Eye (tissue), 1 donor: ENCODE measurements around the gene IRF1.
"Not testable (repeated sequence)": the region's sequence is repeated elsewhere in the genome, so short reads cannot be mapped to it uniquely, and the experiment has no call there.

ENCODE experiments used
- DNase-seq: peaks from one replicate; pipeline ENCODE4 v3.0.0-alpha.2; 2015

Gene IRF1

GRCh38 chr5:132490484-132491367 is at the start of gene IRF1:
Gene IRF1 (minus strand): TSS chr5:132490773. CDS start chr5:132489478, 1,295 bp downstream.
- DNase-seq, result peak; percentile 96

GRCh38 chr5:132540149-132540548 is 49.6 kb upstream of the IRF1 start:
- DNase-seq, result no peak

GRCh38 chr5:132539716-132540115 is 49.1 kb upstream of the IRF1 start:
- no peak for DNase-seq

- DNase-seq, result no peak
Observed at GRCh38 chr5:132530946-132531345, 40.4 kb upstream of the IRF1 start.

- no peak for DNase-seq
Observed at GRCh38 chr5:132528866-132529634, 38.5 kb upstream of the IRF1 start.

GRCh38 chr5:132528021-132528420 is 37.4 kb upstream of the IRF1 start:
- no peak for DNase-seq

- DNase-seq, result no peak
Observed at GRCh38 chr5:132526974-132527564, 36.5 kb upstream of the IRF1 start.

- peak; percentile 90 for DNase-seq
Observed at GRCh38 chr5:132526290-132526973, 35.9 kb upstream of the IRF1 start.

- DNase-seq, result no peak
Observed at GRCh38 chr5:132525299-132525724, 34.7 kb upstream of the IRF1 start.

- DNase-seq, result not testable (repeated sequence)
Observed at GRCh38 chr5:132524877-132525276, 34.3 kb upstream of the IRF1 start.

GRCh38 chr5:132522067-132522466 is 31.5 kb upstream of the IRF1 start:
- DNase-seq, result not testable (repeated sequence)

- not testable (repeated sequence) for DNase-seq
Observed at GRCh38 chr5:132513618-132514336, 23.2 kb upstream of the IRF1 start.

- no peak for DNase-seq
Observed at GRCh38 chr5:132510076-132510475, 19.5 kb upstream of the IRF1 start.

- DNase-seq, result peak; percentile 71
Observed at GRCh38 chr5:132506094-132506692, 15.6 kb upstream of the IRF1 start.

- DNase-seq, result no peak
Observed at GRCh38 chr5:132505641-132506040, 15.1 kb upstream of the IRF1 start.

- no peak for DNase-seq
Observed at GRCh38 chr5:132504746-132505145, 14.2 kb upstream of the IRF1 start.

- no peak for DNase-seq
Observed at GRCh38 chr5:132503244-132503643, 12.7 kb upstream of the IRF1 start.

GRCh38 chr5:132501961-132502931 is 11.7 kb upstream of the IRF1 start:
- no peak for DNase-seq

- DNase-seq, result no peak
Observed at GRCh38 chr5:132501629-132501956, 11.0 kb upstream of the IRF1 start.

- DNase-seq, result peak; percentile 79
Observed at GRCh38 chr5:132500931-132501628, 10.5 kb upstream of the IRF1 start.
